ENCODE data around the gene NPHP3.

The NPHP3 gene

GRCh38 chr3:132730891-132731580 is 8.8 kb upstream of the NPHP3 start:
- Histone ChIP-seq H3K14ac (ENCODE audit: low read length in 2 of 2) (no peak overlapping the region), H2BK120ac (ENCODE audit: low read depth, low read length) (no peak overlapping the region), H2AFZ (ENCODE audit: low read depth, low read length) (no peak overlapping the region), H3K4me3 (ENCODE audit: insufficient read depth in 1 of 2, low read depth in 1 of 2, low read length in 2 of 2) (no peak overlapping the region), H2BK15ac (ENCODE audit: low read depth, poor library complexity, severe bottlenecking) (no peak overlapping the region), H2BK12ac (ENCODE audit: low read length in 2 of 2) (no peak overlapping the region), H3K4ac (ENCODE audit: low read depth in 1 of 2, low read length in 2 of 2) (no peak overlapping the region), H3K9me3 (ENCODE audit: control insufficient read depth, low read length) (no peaks in the 10 kb centered on the region), H2BK5ac (ENCODE audit: low read depth, low read length, poor library complexity, severe bottlenecking) (no peak overlapping the region), H3K9ac (ENCODE audit: low read length) (no peak overlapping the region), H4K91ac (ENCODE audit: low read length) (no peak overlapping the region), H3K27me3 (ENCODE audit: control insufficient read depth in 1 of 2, insufficient read depth in 1 of 2, low read length in 2 of 2) (peaks cover 4 to 5% of the 10 kb centered on the region in 2 experiments), H3K36me3 (ENCODE audit: control insufficient read depth in 1 of 2, insufficient read depth in 2 of 2, low read depth in 1 of 2, low read length in 2 of 2) (no peaks in the 10 kb centered on the region), H3K79me1 (replicated peaks; ENCODE audit: low read length, poor library complexity, severe bottlenecking) (no peaks in the 10 kb centered on the region), H3K27ac (ENCODE audit: low read length, poor library complexity, severe bottlenecking) (no peak overlapping the region), H2AK5ac (ENCODE audit: low read length, severe bottlenecking) (peak overlapping the region; percentile 35), H3K4me1 (ENCODE audit: control insufficient read depth, insufficient read depth, low read depth, low read length) (no peaks in the 10 kb centered on the region), H3K23ac (ENCODE audit: low read length in 2 of 2) (no peak overlapping the region), H3K4me2 (ENCODE audit: low read length, poor library complexity, severe bottlenecking) (no peak overlapping the region), H4K8ac (ENCODE audit: low read length) (no peak overlapping the region), H3K18ac (ENCODE audit: low read depth in 1 of 2, low read length in 2 of 2) (no peak overlapping the region)
- peak; percentile 68 for DNase-seq
- 55% methylated on average over 2 of the region's 2 CpGs for WGBS

DNA sequence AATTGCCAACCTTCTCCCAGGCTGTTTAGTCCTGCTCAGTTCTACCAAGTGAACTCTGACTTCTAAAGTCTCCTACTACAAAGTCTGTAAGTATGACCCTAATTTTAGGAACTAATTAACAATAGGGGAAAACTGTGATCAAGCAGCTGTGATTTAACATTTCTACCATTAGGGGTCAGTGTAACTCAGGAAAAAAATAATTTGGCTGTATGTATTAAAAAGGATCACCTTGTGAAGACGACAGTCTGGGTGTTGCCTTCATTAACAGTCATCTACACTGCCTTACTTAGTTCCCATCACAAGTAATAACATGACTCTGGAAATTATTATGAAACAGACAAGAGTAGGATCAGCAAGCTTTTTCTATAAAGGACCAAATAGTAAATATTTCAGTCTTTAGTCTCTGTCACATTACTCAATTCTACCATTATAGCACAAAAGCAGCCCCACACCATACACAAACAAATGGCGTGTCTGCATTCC is 4.2 kb upstream of the NPHP3 start:
- Histone ChIP-seq H4K8ac (ENCODE audit: low read length) (no peak overlapping the region), H2BK15ac (ENCODE audit: low read depth, poor library complexity, severe bottlenecking) (no peak overlapping the region), H3K9me3 (ENCODE audit: control insufficient read depth, low read length) (no peaks in the 10 kb centered on the region), H3K23ac (ENCODE audit: low read length in 2 of 2) (no peak overlapping the region), H3K4me2 (ENCODE audit: low read length, poor library complexity, severe bottlenecking) (no peak overlapping the region), H3K18ac (ENCODE audit: low read depth in 1 of 2, low read length in 2 of 2) (no peak overlapping the region), H2BK5ac (ENCODE audit: low read depth, low read length, poor library complexity, severe bottlenecking) (no peak overlapping the region), H2AFZ (ENCODE audit: low read depth, low read length) (no peak overlapping the region), H2BK12ac (ENCODE audit: low read length in 2 of 2) (no peak overlapping the region), H4K91ac (ENCODE audit: low read length) (no peak overlapping the region), H2AK5ac (ENCODE audit: low read length, severe bottlenecking) (no peak overlapping the region), H3K4me1 (ENCODE audit: control insufficient read depth, insufficient read depth, low read depth, low read length) (no peaks in the 10 kb centered on the region), H3K27ac (ENCODE audit: low read length, poor library complexity, severe bottlenecking) (no peak overlapping the region), H3K4ac (ENCODE audit: low read depth in 1 of 2, low read length in 2 of 2) (no peak overlapping the region), H3K9ac (ENCODE audit: low read length) (no peak overlapping the region), H3K4me3 (ENCODE audit: insufficient read depth in 1 of 2, low read depth in 1 of 2, low read length in 2 of 2) (no peak overlapping the region), H3K14ac (ENCODE audit: low read length in 2 of 2) (no peak overlapping the region), H3K79me1 (replicated peaks; ENCODE audit: low read length, poor library complexity, severe bottlenecking) (no peaks in the 10 kb centered on the region), H2BK120ac (ENCODE audit: low read depth, low read length) (no peak overlapping the region), H3K36me3 (ENCODE audit: control insufficient read depth in 1 of 2, insufficient read depth in 2 of 2, low read depth in 1 of 2, low read length in 2 of 2) (no peaks in the 10 kb centered on the region), H3K27me3 (ENCODE audit: control insufficient read depth in 1 of 2, insufficient read depth in 1 of 2, low read length in 2 of 2) (peaks cover 2 to 5% of the 10 kb centered on the region in 2 experiments)
- DNase-seq: peak; percentile 57
- 50% methylated on average over 1 of the region's 2 CpGs for WGBS

- Histone ChIP-seq H3K4me1 (ENCODE audit: control insufficient read depth, insufficient read depth, low read depth, low read length) (peaks cover 4% of the 10 kb centered on the region), H2BK120ac (ENCODE audit: low read depth, low read length) (no peak overlapping the region), H4K91ac (ENCODE audit: low read length) (peak overlapping the region; percentile 15), H3K14ac (ENCODE audit: low read length in 2 of 2) (peak overlapping the region in 1 of 2 experiments; percentile 98), H3K9ac (ENCODE audit: low read length) (peak overlapping the region; percentile 90), H3K23ac (ENCODE audit: low read length in 2 of 2) (no peak overlapping the region), H4K8ac (ENCODE audit: low read length) (peak overlapping the region; percentile 60), H3K4ac (ENCODE audit: low read depth in 1 of 2, low read length in 2 of 2) (peak overlapping the region in 1 of 2 experiments; percentile 90), H3K27ac (ENCODE audit: low read length, poor library complexity, severe bottlenecking) (peak overlapping the region; percentile 97), H3K27me3 (ENCODE audit: control insufficient read depth in 1 of 2, insufficient read depth in 1 of 2, low read length in 2 of 2) (no peaks in the 10 kb centered on the region), H2AK5ac (ENCODE audit: low read length, severe bottlenecking) (peak overlapping the region; percentile 10), H3K4me2 (ENCODE audit: low read length, poor library complexity, severe bottlenecking) (peak overlapping the region; percentile 70), H2BK12ac (ENCODE audit: low read length in 2 of 2) (no peak overlapping the region), H3K36me3 (ENCODE audit: control insufficient read depth in 1 of 2, insufficient read depth in 2 of 2, low read depth in 1 of 2, low read length in 2 of 2) (peaks cover 0 to 10% of the 10 kb centered on the region in 2 experiments), H2BK5ac (ENCODE audit: low read depth, low read length, poor library complexity, severe bottlenecking) (peak overlapping the region; percentile 67), H2AFZ (ENCODE audit: low read depth, low read length) (peak overlapping the region; percentile 100), H3K9me3 (ENCODE audit: control insufficient read depth, low read length) (no peaks in the 10 kb centered on the region), H3K18ac (ENCODE audit: low read depth in 1 of 2, low read length in 2 of 2) (peak overlapping the region; percentile 47 to 97), H2BK15ac (ENCODE audit: low read depth, poor library complexity, severe bottlenecking) (peak overlapping the region; percentile 62), H3K4me3 (ENCODE audit: insufficient read depth in 1 of 2, low read depth in 1 of 2, low read length in 2 of 2) (peak overlapping the region; percentile 71 to 89), H3K79me1 (replicated peaks; ENCODE audit: low read length, poor library complexity, severe bottlenecking) (peaks cover 5% of the 10 kb centered on the region)
- 18% methylated on average over 19 of the region's 19 CpGs for WGBS
- no peak for DNase-seq
Observed at GRCh38 chr3:132723024-132723950, 1.1 kb upstream of the NPHP3 start.
